K562 (cell line): ENCODE measurements around the gene CIB1. TPM values are rescaled to one million over a fixed set of nuclear protein-coding genes. Genes with fewer than 3 reads are reported as not detected.

Source experiments
- ETS1 ChIP-seq: conservative IDR thresholded peaks from 2 replicates; pipeline ENCODE4 v1.6.1; 2011; ENCODE audit warnings: low read depth, mild to moderate bottlenecking, low read length; ENCODE audit not compliant: control insufficient read depth
- FOXA1 ChIP-seq: fragments of 450-650 bp; IDR thresholded peaks from 2 replicates; pipeline ENCODE4 v1.6.1; 2016; ENCODE audit warnings: mild to moderate bottlenecking, borderline replicate concordance
- GTF3C2 ChIP-seq: IDR thresholded peaks from 3 replicates; pipeline ENCODE4 v1.6.1; 2011; ENCODE audit warnings: borderline replicate concordance, mild to moderate bottlenecking, moderate library complexity; ENCODE audit not compliant: insufficient read length; ENCODE audit errors: extremely low read depth
- KLF16 ChIP-seq: IDR thresholded peaks from 2 replicates; pipeline ENCODE4 v1.6.1; 2016; ENCODE audit warnings: antibody characterized with exemption
- REST ChIP-seq, 2 experiments: fragments of 450-650 bp; formaldehyde crosslinking in 1 of 2; IDR thresholded peaks; 2 replicates each; pipeline versions ENCODE4 v1.4.0 to v1.6.1; 2014 to 2020; ENCODE audit warnings: mild to moderate bottlenecking in 2 of 2, borderline replicate concordance in 1 of 2, low read depth in 1 of 2
- SAFB2 ChIP-seq: fragments of 200-400 bp; formaldehyde crosslinking; IDR thresholded peaks from 2 replicates; pipeline ENCODE4 v1.6.1; 2018; ENCODE audit warnings: borderline replicate concordance, low read length, low read depth, moderate library complexity; ENCODE audit not compliant: severe bottlenecking
- TRIM25 ChIP-seq: fragments of 450-650 bp; IDR thresholded peaks from 2 replicates; pipeline ENCODE4 v1.7.0; 2016; ENCODE audit warnings: borderline replicate concordance
- VEZF1 ChIP-seq: fragments of 200-800 bp; sonication (Bioruptor generic); IDR thresholded peaks from 2 replicates; pipeline ENCODE4 v1.6.1; 2017; ENCODE audit warnings: missing genetic modification characterization, missing compliant biosample characterization
- ZC3H8 ChIP-seq: fragments of 450-650 bp; IDR thresholded peaks from 2 replicates; pipeline ENCODE4 v1.6.1; 2017
- ZNF695 ChIP-seq: fragments of 450-650 bp; formaldehyde crosslinking; IDR thresholded peaks from 2 replicates; pipeline ENCODE4 v1.4.0; 2020; ENCODE audit warnings: mild to moderate bottlenecking, moderate library complexity
- polyA plus RNA-seq, 8 experiments: library from polyadenylated mRNA; depleted of rRNA in 4 of 8; stranded (reverse) in 5 of 8; unstranded in 3 of 8; fragments of >200 nt; fragmentation: Nextera tagmentation in 2 of 8; fragmentation: Illumina TruSeq in 1 of 8; extraction: Ambion mirVana in 2 of 8; extraction: Trizol in 1 of 8; gene quantifications; 2 replicates each; pipeline versions ENCODE4 v1.2.1 to v1.2.3, GENCODE V29; 2011 to 2014; ENCODE audit warnings: inconsistent platforms in 1 of 8, missing spikeins in 1 of 8
- total RNA-seq, 7 experiments: library from RNA; depleted of rRNA in 6 of 7; stranded (reverse); fragments of >200 nt in 6 of 7; fragmentation: Illumina TruSeq in 2 of 7; extraction: Trizol in 2 of 7; gene quantifications; 2 replicates each; pipeline versions ENCODE4 v1.2.1 to v1.2.3, GENCODE V29; 2011 to 2021; ENCODE audit warnings: low replicate concordance in 1 of 7

The CIB1 gene
- total and polyA plus RNA-seq, 9 of the 15 experiments (the other 6 are each of a cell fraction or from before 2014, with no cell fraction given), result 14.9 to 136 (median 64.5) TPM

- TF ChIP-seq GTF3C2, result no peak
- TF ChIP-seq ZC3H8, result no peak
- no peak for TF ChIP-seq TRIM25
- no peak for TF ChIP-seq FOXA1
- TF ChIP-seq REST (IDR thresholded peaks at IDR 0.05; ENCODE audit: borderline replicate concordance), result peak; percentile 73
- no peak for TF ChIP-seq REST (CRISPR knock-in tag; IDR thresholded peaks at IDR 0.05; ENCODE audit: low read depth)
- TF ChIP-seq SAFB2, result no peak
- peak; percentile 11; the same call in 1 of the 2 replicates for TF ChIP-seq VEZF1 (CRISPR knock-in tag)
- TF ChIP-seq ETS1, result no peak
- TF ChIP-seq KLF16, result no peak
- no peak for TF ChIP-seq ZNF695 (CRISPR knock-in tag)
These were observed 14.2 kb downstream of the CIB1 start (continued) for GRCh38 chr15:90219421-90220141.
